Breast epithelium (tissue), 3 donors: Measurements from ENCODE around the gene DDR1.

Experiments used
- POLR2A ChIP-seq: fragments of 450-650 bp; IDR thresholded peaks from one replicate; pipeline ENCODE4 v1.6.1; 2016; ENCODE audit warnings: antibody characterized with exemption, mild to moderate bottlenecking, moderate library complexity
- POLR2AphosphoS5 ChIP-seq, 3 donors: sonication (generic); formaldehyde crosslinking; IDR thresholded peaks; one replicate each; pipeline ENCODE4 v1.6.1; 2017; ENCODE audit warnings: antibody characterized with exemption in 3 of 3
- TF ChIP-seq, protein P1 (sequence below), 3 donors: fragments of 450-650 bp; IDR thresholded peaks; one replicate each; pipeline ENCODE4 v1.5.1; 2016 to 2017; ENCODE audit warnings: antibody characterized with exemption in 3 of 3, mild to moderate bottlenecking in 3 of 3, moderate library complexity in 3 of 3

DNA sequence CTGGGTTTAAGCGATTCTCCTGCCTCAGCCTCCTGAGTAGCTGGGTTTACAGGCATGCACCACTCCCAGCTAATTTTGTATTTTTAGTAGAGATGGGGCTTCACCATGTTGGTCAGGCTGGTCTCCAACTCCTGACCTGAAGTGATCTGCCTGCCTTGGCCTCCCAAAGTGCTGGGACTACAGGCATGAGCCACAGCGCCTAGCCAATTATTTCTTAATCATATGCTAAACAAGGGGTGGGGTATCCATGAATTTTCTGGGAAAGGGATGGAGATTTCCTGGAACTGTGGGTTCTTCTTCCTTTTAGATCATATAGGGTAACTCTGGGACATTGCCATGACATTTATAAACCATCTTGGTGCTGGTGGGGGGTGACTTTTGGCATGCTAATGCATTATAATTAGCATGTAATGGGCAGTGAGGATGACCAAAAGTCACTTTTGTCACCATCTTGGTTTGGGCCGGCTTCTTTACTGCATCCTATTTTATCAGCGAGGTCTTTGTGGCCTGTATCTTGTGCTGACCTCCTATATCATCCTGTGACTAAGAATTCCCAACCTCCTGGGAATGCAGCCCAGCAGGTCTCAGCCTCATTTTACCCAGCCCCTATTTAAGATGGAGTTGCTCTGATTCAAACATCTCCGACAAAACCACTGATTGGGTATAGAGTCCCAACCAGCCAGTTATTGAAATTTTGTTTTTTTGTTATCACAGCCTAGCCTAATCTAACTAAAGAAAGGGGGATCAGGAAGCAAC is 29.9 kb upstream of the DDR1 start:
- TF ChIP-seq, protein P1, sequence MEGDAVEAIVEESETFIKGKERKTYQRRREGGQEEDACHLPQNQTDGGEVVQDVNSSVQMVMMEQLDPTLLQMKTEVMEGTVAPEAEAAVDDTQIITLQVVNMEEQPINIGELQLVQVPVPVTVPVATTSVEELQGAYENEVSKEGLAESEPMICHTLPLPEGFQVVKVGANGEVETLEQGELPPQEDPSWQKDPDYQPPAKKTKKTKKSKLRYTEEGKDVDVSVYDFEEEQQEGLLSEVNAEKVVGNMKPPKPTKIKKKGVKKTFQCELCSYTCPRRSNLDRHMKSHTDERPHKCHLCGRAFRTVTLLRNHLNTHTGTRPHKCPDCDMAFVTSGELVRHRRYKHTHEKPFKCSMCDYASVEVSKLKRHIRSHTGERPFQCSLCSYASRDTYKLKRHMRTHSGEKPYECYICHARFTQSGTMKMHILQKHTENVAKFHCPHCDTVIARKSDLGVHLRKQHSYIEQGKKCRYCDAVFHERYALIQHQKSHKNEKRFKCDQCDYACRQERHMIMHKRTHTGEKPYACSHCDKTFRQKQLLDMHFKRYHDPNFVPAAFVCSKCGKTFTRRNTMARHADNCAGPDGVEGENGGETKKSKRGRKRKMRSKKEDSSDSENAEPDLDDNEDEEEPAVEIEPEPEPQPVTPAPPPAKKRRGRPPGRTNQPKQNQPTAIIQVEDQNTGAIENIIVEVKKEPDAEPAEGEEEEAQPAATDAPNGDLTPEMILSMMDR (IDR thresholded peaks at IDR 0.05), result no peak
- TF ChIP-seq POLR2A, result no peak
- no peak for TF ChIP-seq POLR2AphosphoS5 (IDR thresholded peaks at IDR 0.05)
